Brain microvascular endothelial cell (primary cell): ENCODE measurements around the gene CLDN22.

ENCODE experiments used
- DNase-seq: peaks from one replicate; pipeline ENCODE4 v3.0.0-alpha.2; 2020
- H3K27ac ChIP-seq: fragments of 250-450 bp; sonication (Bioruptor Pico); 2 replicates; pipeline ENCODE4 v1.5.1; 2020; ENCODE audit warnings: mild to moderate bottlenecking, moderate library complexity
- H3K27me3 ChIP-seq: fragments of 250-450 bp; sonication (Bioruptor Pico); replicated peaks from 2 replicates; pipeline ENCODE4 v1.5.1; 2020; ENCODE audit warnings: mild to moderate bottlenecking
- H3K36me3 ChIP-seq: fragments of 250-450 bp; sonication (Bioruptor Pico); replicated peaks from 2 replicates; pipeline ENCODE4 v1.5.1; 2020; ENCODE audit warnings: mild to moderate bottlenecking
- H3K4me3 ChIP-seq: 2 replicates; pipeline ENCODE4 v1.5.1; 2011; ENCODE audit warnings: low read depth, mild to moderate bottlenecking, control low read depth, low read length, moderate library complexity
- CTCF ChIP-seq: IDR thresholded peaks from 2 replicates; pipeline ENCODE4 v1.5.1; 2011; ENCODE audit warnings: low read depth, mild to moderate bottlenecking, moderate library complexity, low read length, control low read depth, inconsistent platforms; ENCODE audit errors: missing control alignments
- in situ Hi-C: cut with HindIII; loops from 2 replicates; pipeline ENCODE4 v1.10.0; 2017; ENCODE audit warnings: low sequenced_read_pairs, low pct_ligation_motif_present

CLDN22 gene

DNA sequence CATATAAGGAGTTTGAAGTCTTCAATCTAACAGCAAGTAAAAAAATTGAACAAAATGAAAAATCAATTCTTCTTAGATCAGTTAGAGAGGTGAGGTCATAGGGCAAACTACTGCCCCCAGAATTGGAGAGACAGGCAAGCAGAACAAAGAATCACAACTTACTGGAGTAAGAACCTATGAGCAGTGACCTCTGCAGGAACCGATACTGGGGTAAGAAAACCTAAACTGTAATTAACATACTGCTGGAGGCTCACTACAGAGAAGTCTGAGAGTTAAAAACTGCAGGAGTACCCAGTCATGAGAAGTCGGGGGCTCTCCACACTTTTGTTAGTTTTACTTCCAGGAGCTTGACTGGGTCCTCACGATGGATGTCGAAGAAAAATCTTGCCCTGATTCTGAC lies 16.0 kb downstream of the CLDN22 start:
- Histone ChIP-seq H3K4me3 (no peak overlapping the region), H3K27ac (no peak overlapping the region), H3K36me3 (no peaks in the 10 kb centered on the region), H3K27me3 (no peaks in the 10 kb centered on the region)
- DNase-seq: no peak
- TF ChIP-seq CTCF: no peak
- in situ Hi-C loops: no loop called here

GRCh38 chr4:183303301-183303700 lies 16.8 kb downstream of the CLDN22 start:
- in situ Hi-C loops: no loop called here
- no peak for TF ChIP-seq CTCF
- Histone ChIP-seq H3K36me3 (no peaks in the 10 kb centered on the region), H3K4me3 (no peak overlapping the region), H3K27me3 (no peaks in the 10 kb centered on the region), H3K27ac (no peak overlapping the region)
- DNase-seq: no peak

GRCh38 chr4:183300655-183301054 lies 19.4 kb downstream of the CLDN22 start:
- Histone ChIP-seq H3K36me3 (peaks cover 2% of the 10 kb centered on the region), H3K27me3 (no peaks in the 10 kb centered on the region), H3K4me3 (no peak overlapping the region), H3K27ac (no peak overlapping the region)
- in situ Hi-C loops: no loop called here
- no peak for TF ChIP-seq CTCF
- no peak for DNase-seq

- Histone ChIP-seq H3K27me3 (no peaks in the 10 kb centered on the region), H3K36me3 (peaks cover 2% of the 10 kb centered on the region), H3K27ac (no peak overlapping the region), H3K4me3 (no peak overlapping the region)
- peak; percentile 5 for DNase-seq
- in situ Hi-C loops: no loop called here
- TF ChIP-seq CTCF: no peak
These were observed 20.0 kb downstream of the CLDN22 start for GRCh38 chr4:183300070-183300469.

DNA sequence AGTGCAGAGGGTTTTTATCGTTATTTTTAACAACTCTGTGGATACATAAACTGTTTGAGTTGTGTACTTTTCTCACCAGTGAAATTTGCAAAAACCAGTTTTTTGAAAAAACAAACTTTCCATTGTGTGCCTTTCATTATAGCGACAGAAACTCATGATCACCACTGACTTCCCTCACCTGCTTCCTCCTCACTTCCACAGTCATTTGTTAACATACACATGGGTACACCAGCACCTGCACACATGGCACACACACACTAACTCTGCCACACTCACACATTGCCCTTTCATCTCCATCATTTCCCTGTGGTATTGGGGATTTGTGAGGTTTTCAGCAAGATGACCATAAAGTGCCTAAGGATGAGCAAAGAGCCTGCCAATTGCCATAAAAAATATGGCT lies 20.6 kb downstream of the CLDN22 start:
- Histone ChIP-seq H3K36me3 (peaks cover 2% of the 10 kb centered on the region), H3K27ac (no peak overlapping the region), H3K4me3 (no peak overlapping the region), H3K27me3 (no peaks in the 10 kb centered on the region)
- in situ Hi-C loops: no loop called here
- DNase-seq: no peak
- no peak for TF ChIP-seq CTCF

DNA sequence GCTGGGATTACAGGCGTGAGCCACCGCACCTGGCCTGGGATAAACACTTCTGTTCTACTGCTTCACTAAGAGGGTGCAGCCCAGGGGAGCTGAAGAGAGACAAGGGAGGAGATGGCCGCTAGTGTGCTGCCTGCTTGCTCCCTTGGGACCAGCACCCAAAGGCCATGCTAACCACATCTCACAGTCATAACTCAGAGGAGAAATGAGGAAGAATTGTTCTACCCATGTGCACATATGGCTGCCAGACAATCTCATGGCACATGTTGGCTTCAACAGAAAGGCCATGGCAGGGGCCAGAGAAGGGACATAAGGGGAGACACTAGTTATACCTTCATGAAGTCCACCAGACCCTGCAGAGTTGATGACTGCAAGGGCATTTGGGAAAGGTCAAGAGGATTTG lies 22.4 kb downstream of the CLDN22 start:
- no peak overlapping the region for H3K27ac ChIP-seq
- TF ChIP-seq CTCF: no peak
- in situ Hi-C loops: no loop called here
- peaks cover 5% of the 10 kb centered on the region for H3K36me3 ChIP-seq
- no peaks in the 10 kb centered on the region for H3K27me3 ChIP-seq
- no peak overlapping the region for H3K4me3 ChIP-seq
- DNase-seq: no peak
